HG03521 (cell line): ENCODE measurements around the gene SPATS2.

Source experiments
- ATAC-seq: cut with Tn5 transposase; IDR thresholded peaks from one replicate; pipeline ENCODE4 v1.9.1; 2021; ENCODE audit warnings: mild to moderate bottlenecking, moderate library complexity; ENCODE audit not compliant: unreplicated experiment

Gene SPATS2

DNA sequence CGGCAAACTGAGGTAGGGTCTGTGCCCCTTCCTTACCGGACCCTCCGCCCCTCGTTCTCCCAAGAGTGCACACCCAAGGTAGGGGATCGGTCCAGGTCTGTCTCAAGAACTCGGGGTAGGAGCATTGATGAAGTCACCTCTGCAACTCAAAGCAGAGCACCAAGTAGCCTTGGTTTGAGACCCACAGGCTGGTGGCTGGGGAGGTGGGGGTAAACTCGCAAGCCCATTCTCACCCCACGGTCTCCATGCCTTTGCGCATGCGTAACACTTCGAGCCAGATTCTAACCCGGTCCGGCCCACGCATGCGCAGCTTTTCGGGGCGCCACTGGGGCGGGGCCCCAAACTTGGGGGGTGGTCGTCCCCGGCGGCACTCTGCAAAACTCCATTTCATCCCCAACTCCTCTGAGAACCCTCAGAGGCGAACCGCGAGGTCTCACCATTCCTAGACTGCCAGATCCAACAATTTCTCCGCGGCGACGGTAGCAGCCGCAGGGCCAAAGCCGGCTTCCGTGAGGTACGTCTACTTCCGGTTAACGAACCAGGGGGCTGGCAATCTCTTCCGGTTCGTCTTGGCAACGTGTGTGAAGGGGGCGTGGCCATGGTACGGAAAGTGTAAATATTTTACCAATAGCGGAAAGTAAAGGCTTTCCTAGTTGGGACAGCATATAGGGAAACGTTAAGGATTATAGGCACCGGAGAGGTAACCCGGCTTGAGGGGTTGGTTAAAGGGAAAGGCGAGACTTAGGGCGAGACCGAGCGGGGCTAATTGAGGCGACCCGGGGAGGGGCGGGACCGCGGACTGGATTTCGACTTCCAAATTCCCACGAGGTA, 200.6 kb downstream of the SPATS2 start, which contains the start of gene MCRS1:
MCRS1 (minus strand) TSS at position 532 of the 831 bp plus-strand sequence. CDS start 1,411 bp downstream, outside the sequence.
- ATAC-seq: peak; percentile 74

DNA sequence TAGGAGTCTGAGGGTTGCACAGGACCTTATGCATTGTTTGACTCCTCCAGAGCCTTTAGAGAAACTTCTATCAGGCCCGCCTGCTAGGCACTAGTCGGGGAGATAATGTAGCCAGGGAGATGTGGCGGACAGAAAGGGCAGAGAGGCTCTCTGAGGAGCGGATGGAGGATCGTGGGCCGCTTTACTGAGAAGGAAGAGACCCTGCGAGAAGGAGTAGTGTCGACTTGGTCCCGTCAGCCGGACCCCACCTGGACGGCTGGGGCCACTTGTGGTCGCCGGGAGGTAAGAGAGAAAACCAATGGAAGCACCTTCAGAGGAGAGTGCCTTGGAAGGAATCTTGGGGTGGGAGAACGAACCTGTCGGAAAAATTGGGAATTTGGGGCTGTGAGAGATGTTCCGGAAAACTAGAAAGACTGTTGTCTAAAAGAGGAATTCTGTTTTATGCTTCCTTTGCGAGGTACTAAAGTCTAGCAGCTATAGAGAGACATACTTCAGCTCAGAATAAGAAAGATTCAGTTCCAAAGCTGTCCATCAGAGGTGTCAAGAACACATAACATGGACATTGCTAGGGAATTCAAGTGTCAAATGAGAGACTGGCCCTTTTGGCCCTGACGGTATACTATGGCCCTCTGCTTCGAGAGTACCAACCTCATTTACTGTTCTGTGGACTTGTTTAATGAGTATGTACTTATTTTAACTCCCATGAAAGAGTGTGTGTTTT, 201.3 kb downstream of the SPATS2 start:
- ATAC-seq: no peak
